Measurements from ENCODE around the gene VASN. TPM values are rescaled to one million over a fixed set of nuclear protein-coding genes. Genes with fewer than 3 reads are reported as not detected.

The VASN gene
- 36.7 to 37.6 TPM (median 37.5 TPM) in 3 replicates for total RNA-seq

DNA sequence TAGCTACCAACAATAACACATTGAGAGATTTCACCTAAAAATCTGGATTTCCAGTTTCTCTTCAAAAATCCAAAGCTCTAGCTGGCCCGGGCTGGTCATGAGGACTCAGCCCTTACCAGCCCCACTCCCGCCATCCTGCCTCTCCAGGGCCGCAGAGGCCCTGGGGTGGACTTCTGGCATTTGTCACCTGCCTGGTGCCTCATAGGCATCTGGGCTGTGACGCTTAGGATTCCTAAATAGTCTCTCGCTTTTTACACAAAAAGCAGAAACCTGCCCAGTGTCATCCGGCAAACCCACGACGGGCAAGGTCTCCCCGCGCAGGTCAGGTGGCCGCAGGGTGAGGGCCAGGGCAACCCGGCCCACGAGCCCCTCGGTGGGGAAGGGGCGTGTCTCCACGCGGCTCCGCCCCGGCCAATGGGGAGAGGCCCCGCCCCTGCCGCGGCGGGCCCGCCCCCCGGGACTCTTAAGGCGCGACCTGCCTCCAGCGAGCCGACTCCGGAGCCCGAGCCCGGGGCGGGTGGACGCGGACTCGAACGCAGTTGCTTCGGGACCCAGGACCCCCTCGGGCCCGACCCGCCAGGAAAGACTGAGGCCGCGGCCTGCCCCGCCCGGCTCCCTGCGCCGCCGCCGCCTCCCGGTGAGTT is at the start of gene VASN:
Gene VASN (plus strand): TSS at position 492 of the 644 bp plus-strand sequence. CDS start 9,030 bp downstream, outside the sequence.
- Mint-ChIP-seq H3K27me3 (ENCODE audit: low read depth) (no peaks in the 10 kb centered on the region), H3K4me1 (peaks cover 35% of the 10 kb centered on the region), H3K4me3 (peak within 1 kb of the TSS; percentile 89), H3K9me3 (no peaks in the 10 kb centered on the region), H3K36me3 (no peaks in the 10 kb centered on the region), H3K27ac (peak within 1 kb of the TSS; percentile 92)
- DNase-seq (ENCODE audit: low spot score in 2 of 2, unreplicated experiment in 2 of 2): peak; percentile 76 to 91
- TF ChIP-seq, protein P1, sequence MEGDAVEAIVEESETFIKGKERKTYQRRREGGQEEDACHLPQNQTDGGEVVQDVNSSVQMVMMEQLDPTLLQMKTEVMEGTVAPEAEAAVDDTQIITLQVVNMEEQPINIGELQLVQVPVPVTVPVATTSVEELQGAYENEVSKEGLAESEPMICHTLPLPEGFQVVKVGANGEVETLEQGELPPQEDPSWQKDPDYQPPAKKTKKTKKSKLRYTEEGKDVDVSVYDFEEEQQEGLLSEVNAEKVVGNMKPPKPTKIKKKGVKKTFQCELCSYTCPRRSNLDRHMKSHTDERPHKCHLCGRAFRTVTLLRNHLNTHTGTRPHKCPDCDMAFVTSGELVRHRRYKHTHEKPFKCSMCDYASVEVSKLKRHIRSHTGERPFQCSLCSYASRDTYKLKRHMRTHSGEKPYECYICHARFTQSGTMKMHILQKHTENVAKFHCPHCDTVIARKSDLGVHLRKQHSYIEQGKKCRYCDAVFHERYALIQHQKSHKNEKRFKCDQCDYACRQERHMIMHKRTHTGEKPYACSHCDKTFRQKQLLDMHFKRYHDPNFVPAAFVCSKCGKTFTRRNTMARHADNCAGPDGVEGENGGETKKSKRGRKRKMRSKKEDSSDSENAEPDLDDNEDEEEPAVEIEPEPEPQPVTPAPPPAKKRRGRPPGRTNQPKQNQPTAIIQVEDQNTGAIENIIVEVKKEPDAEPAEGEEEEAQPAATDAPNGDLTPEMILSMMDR (IDR thresholded peaks at IDR 0.05; ENCODE audit: unreplicated experiment): no peak

GRCh38 chr16:4322121-4323052 is 49.3 kb upstream of the VASN start:
- no peaks in the 10 kb centered on the region for H3K36me3 Mint-ChIP-seq
- H3K27ac Mint-ChIP-seq: peak overlapping the region; percentile 71
- DNase-seq (ENCODE audit: low spot score in 2 of 2, unreplicated experiment in 2 of 2): no peak
- H3K27me3 Mint-ChIP-seq (ENCODE audit: low read depth): no peaks in the 10 kb centered on the region
- TF ChIP-seq, protein P1 (IDR thresholded peaks at IDR 0.05; ENCODE audit: unreplicated experiment): no peak
- H3K4me3 Mint-ChIP-seq: no peak overlapping the region
- peaks cover 60% of the 10 kb centered on the region for H3K4me1 Mint-ChIP-seq
- no peaks in the 10 kb centered on the region for H3K9me3 Mint-ChIP-seq

GRCh38 chr16:4323071-4323844 is 48.4 kb upstream of the VASN start:
- TF ChIP-seq, protein P1 (IDR thresholded peaks at IDR 0.05; ENCODE audit: unreplicated experiment): no peak
- H3K36me3 Mint-ChIP-seq: no peaks in the 10 kb centered on the region
- H3K4me3 Mint-ChIP-seq: no peak overlapping the region
- peak overlapping the region; percentile 95 for H3K27ac Mint-ChIP-seq
- no peaks in the 10 kb centered on the region for H3K27me3 Mint-ChIP-seq (ENCODE audit: low read depth)
- peak in 1 of 2 experiments; percentile 50 for DNase-seq (ENCODE audit: low spot score in 2 of 2, unreplicated experiment in 2 of 2)
- H3K9me3 Mint-ChIP-seq: no peaks in the 10 kb centered on the region
- H3K4me1 Mint-ChIP-seq: peaks cover 55% of the 10 kb centered on the region

- DNase-seq (ENCODE audit: low spot score in 2 of 2, unreplicated experiment in 2 of 2): peak in 1 of 2 experiments; percentile 60
- Mint-ChIP-seq H3K4me3 (peak overlapping the region; percentile 33), H3K36me3 (no peaks in the 10 kb centered on the region), H3K4me1 (peaks cover 53% of the 10 kb centered on the region), H3K27me3 (ENCODE audit: low read depth) (no peaks in the 10 kb centered on the region), H3K27ac (peak overlapping the region; percentile 95), H3K9me3 (no peaks in the 10 kb centered on the region)
- TF ChIP-seq, protein P1 (IDR thresholded peaks at IDR 0.05; ENCODE audit: unreplicated experiment): no peak
These were observed 47.7 kb upstream of the VASN start for GRCh38 chr16:4323845-4324488.
